Cortex of kidney (tissue), 1 donor: ENCODE results near the gene MAGEB16.

Experiments
- DNase-seq: peaks from one replicate; lab custom pipeline; 2025; lab: John Stamatoyannopoulos, UW

Gene MAGEB16

GRCh38 chrX:35798042-35798441 lies at the start of gene MAGEB16:
Gene MAGEB16, plus strand, starts transcription at chrX:35798342. Its CDS starts 3,855 bp downstream, at chrX:35802197.
- no peak for DNase-seq

GRCh38 chrX:35773958-35774564 lies 24.1 kb upstream of the MAGEB16 start:
- DNase-seq, result no peak

GRCh38 chrX:35785075-35785474 lies 13.1 kb upstream of the MAGEB16 start:
- no peak for DNase-seq

GRCh38 chrX:35786271-35786670 lies 11.9 kb upstream of the MAGEB16 start:
- no peak for DNase-seq

GRCh38 chrX:35787867-35788266 lies 10.3 kb upstream of the MAGEB16 start:
- DNase-seq, result no peak

GRCh38 chrX:35800474-35800873 lies 2.3 kb downstream of the MAGEB16 start:
- DNase-seq, result no peak

GRCh38 chrX:35809781-35810180 lies 11.6 kb downstream of the MAGEB16 start:
- DNase-seq, result no peak

GRCh38 chrX:35819241-35819640 lies 21.1 kb downstream of the MAGEB16 start:
- no peak for DNase-seq

GRCh38 chrX:35826503-35826902 lies 28.4 kb downstream of the MAGEB16 start:
- no peak for DNase-seq

- DNase-seq, result no peak
Measured at GRCh38 chrX:35829501-35829900, 31.4 kb downstream of the MAGEB16 start.

GRCh38 chrX:35841872-35842271 lies 43.7 kb downstream of the MAGEB16 start:
- no peak for DNase-seq

- DNase-seq, result no peak
Measured at GRCh38 chrX:35842674-35843073, 44.5 kb downstream of the MAGEB16 start.

- no peak for DNase-seq
Measured at GRCh38 chrX:35847736-35848135, 49.6 kb downstream of the MAGEB16 start.
